IPS-11a (cell line): ENCODE measurements around the gene PAQR3.

Experiments used
- H3K4me3 ChIP-seq: one replicate; pipeline ENCODE4 v1.5.1; 2013; ENCODE audit warnings: low read depth, low read length, control low read depth

Gene PAQR3, protein sequence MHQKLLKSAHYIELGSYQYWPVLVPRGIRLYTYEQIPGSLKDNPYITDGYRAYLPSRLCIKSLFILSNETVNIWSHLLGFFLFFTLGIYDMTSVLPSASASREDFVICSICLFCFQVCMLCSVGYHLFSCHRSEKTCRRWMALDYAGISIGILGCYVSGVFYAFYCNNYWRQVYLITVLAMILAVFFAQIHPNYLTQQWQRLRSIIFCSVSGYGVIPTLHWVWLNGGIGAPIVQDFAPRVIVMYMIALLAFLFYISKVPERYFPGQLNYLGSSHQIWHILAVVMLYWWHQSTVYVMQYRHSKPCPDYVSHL

DNA sequence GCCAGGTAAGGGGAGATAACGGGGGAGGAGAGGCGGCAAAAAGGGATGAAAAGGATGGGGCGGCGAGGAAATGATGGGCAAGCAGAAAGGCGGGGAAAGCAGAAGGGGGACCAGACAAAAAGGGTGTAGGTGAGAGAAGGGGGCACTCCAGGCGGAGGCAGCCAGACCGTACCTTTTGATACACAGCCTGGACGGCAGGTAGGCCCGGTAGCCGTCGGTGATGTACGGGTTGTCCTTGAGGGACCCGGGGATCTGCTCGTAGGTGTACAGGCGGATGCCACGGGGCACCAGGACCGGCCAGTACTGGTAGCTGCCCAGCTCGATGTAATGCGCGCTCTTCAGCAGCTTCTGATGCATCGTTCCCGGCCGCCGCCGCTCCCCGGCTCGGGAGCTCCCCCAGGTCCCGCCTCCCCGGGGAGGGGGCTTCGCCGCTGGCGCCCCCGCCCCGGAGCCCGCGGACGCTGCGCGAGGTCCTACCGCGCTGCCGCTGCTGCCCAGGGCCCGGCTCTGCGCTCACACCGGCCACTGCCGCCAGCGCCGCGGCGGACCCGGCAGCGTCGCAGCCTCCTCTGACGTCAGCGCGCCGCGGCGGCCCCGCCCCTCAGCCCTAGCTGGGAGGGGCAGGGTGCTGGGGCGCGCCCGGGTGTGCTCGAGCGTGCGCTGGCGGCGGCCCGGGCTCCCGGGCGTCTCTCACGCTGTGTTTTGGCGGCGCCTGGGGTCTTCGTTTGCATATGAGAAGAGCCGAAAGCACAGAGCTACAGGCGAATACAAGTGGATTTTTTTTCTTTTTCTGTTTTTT lies at the start of gene PAQR3:
Gene PAQR3, minus strand, starts transcription at position 571 of the 799 bp plus-strand sequence. Its CDS starts 214 bp downstream, at position 357.
- H3K4me3 ChIP-seq, result peak within 1 kb of the TSS; percentile 94

DNA sequence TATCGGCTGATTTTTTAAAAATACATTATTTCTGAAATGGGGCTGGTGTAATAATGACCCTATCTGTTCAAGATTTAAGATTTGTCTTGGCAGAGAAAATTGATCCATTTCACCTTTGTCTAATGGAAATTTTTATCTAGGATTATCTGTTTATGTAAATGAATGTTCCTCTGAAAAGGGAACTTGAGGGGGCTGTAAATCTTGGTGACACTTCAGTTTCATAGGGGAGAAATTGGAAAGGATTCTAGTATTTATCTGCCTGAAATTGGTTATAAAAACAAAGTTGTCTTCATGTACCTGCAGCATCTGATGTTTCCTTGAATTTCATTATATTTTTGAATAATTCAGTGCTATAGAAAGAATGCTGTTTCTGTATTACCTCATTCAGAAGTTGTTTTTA lies 48.4 kb upstream of the PAQR3 start:
- H3K4me3 ChIP-seq, result no peak overlapping the region

DNA sequence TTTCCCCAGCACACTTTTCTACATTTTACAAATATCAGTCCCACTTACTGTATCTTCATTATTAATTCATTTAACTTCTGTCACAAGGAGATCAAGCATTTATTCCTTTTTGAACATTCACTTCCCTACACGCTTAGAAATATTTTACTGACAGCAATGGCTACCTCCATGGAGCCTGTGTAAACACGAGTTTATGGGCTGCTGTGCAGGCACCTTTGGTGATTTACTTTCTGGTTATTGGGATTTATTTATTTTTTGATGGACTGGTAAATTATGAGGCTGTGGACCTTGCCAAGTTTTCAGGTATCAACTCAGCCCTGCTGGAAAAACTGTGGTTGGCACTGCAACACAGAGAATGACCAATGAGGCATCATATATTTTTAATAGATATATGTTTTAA lies 45.4 kb upstream of the PAQR3 start:
- H3K4me3 ChIP-seq, result no peak overlapping the region

DNA sequence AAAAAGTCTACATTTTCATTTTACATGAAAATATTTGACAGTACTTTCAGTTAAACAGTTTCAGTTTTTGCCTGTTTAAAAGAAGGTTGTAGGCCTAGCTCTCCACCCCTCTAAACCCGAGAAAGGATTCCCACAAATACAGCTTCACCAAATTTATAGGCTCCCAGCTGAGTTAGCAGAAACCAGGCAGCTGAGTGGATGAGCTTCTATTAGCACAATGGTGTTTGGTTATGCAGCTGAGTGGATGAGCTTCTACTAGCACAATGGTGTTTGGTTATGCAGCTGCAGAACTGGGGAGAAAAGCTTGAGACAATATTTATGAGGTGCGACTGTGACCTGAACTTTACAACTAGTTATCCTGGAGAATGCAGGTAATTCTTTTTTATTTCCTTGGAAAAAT lies 36.6 kb upstream of the PAQR3 start:
- no peak overlapping the region for H3K4me3 ChIP-seq

DNA sequence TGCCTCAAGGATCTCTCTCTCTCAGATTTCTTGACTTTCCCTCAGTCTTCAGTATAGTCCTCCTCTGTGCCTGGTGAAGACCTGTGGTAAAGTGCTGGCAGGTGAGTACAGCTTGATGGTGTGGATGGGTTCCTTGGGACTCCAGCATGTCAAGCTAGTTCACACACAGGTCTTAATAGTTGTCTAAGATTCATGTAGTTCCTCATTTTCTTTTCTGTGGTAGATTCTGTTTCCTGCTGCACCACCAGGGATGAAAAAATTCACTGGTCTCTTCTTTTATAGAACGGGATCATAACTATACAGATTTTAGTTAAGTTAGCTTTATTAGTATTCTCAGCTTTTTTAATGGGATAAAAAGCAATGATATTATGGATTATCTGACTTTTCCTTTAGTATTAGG lies 32.5 kb upstream of the PAQR3 start:
- no peak overlapping the region for H3K4me3 ChIP-seq

DNA sequence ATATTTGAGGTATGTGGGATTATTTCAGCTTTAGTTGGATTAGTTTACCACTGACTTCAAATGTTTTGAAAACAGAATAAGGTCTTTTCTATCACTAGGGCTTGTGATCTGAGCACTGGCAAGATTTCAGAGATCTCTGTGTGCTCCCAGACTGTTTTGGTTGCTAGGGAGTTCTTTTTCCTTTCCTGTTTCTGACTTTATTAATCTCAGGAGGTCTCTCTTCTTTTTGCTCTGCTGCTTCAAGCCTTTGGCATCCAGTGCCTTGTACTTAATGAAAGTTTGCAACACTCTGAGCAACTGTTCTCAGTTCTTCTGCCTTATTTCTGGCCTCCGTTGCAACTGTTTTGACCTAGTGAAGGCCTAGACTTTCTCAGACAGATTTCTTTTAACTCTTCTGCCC lies 32.1 kb upstream of the PAQR3 start:
- no peak overlapping the region for H3K4me3 ChIP-seq

DNA sequence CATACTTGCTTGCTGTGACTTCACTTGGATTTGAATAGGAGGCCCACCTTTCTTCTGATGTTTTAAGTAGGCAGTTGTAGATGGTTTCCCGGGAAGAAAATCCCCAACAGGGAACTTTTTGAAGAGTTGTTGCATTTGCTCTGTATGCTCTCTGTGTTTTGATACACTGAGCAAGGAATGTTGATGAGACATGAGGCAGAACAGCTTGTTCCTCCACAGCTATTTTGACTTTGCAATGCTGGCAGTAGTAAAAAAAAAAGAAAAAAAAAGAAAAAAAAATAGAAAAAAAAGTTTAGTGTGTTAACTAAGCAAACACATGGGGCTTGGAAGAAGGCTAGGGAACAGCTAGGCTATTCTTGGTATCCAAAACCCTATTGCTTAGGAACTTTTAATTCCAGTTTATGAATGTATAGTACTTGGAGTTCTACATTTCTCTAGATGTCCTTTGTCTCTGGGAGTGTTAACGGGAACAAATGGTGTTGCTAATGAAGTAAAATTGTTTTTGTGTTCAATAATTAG lies 23.4 kb upstream of the PAQR3 start:
- H3K4me3 ChIP-seq, result no peak overlapping the region

DNA sequence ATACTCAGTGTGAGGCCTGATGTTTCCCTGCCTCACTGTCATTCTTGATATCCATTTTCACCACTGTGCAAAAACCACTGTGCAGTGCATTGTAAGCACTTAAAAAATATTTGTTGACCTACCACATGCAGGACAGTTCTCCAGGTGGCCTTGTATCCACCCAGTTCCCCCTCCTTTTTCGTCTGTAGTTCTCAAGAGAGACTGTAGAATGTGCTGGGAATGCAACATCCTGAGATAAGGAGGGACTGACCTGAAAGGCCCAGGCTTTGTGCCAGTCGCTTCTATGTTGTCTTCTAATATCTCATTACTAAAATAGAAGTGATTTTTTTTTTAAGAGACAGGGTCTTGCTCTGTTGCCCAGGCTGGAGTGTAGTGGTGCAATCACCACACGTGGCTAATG lies 21.7 kb upstream of the PAQR3 start:
- no peak overlapping the region for H3K4me3 ChIP-seq

DNA sequence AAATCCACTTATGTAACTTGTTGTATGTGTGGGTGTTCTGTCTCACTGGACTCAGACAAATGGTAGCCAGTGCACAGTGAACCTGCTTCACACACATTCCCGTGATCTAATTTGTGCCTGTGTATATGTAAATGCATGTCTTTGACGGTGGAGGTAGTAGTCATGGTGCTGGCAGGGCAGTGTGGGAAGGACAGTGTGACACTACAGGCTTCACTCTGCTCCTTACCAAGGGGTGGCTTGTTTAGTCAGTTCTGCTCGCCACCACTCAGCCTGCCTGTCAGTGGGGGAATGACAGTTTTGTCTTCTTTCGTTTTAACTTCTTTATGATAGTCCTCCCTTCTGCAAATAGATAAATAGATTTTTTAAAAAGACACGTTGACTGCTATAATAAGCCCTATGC lies 17.7 kb upstream of the PAQR3 start:
- H3K4me3 ChIP-seq, result no peak overlapping the region

DNA sequence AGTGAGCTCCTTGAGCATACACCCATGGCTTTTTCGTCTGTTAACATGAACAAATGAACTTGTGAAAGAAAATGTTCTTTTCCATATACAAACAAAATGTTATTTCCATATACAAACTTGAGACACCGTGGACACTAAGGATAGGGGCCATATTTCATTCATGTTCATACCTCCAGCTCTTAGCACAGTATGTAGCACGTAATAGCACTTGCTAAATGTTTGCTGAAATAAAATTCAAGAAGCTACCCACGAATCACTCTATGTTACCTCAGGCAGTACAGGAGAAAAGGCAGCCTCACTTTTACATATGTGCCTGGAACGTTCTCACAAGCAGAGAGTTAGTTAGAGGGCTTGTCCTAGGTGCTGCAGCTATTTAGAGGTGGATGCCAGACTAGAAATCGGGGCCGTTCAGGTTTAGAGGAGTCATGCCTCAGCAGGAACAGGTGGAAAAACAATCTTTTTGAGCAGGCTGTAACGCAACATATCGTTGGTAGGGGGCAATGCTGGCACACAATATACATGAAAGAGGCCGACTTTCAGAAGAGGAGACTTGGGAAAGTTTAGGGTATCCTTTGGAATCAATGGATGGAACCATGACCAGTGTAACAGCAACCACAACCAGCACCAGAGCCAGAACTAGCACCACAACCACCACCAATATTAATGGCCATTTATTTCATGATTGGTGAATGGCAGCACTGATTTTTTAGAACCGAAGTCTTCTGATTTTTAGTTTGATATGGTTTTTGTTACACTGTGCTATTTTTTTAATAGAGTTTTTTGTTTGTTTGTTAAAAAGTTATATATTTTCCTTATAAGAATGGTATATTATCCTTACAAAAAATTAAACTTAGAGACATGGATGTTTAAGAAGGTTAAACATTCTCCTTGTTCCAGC lies 14.8 kb upstream of the PAQR3 start:
- no peak overlapping the region for H3K4me3 ChIP-seq

DNA sequence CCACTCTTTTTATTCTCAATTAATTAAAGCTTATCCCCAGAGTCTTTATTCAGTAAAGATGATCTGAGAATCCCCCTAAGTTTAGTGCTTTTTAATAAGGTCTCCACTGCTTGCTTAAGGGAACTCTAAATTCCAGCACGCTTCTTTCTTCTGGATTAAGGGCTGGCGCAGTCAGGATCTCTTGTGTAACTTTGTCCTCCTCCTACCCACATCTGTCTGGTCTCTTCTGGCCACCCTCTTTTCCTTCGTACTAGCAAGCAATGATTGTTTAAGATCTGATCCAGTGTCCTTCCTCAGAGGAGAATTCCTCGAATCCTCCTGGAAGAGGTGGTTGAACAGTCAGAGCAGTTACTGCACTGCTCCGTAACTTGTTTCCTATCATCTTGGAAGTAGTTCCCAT lies 14.0 kb upstream of the PAQR3 start:
- no peak overlapping the region for H3K4me3 ChIP-seq

DNA sequence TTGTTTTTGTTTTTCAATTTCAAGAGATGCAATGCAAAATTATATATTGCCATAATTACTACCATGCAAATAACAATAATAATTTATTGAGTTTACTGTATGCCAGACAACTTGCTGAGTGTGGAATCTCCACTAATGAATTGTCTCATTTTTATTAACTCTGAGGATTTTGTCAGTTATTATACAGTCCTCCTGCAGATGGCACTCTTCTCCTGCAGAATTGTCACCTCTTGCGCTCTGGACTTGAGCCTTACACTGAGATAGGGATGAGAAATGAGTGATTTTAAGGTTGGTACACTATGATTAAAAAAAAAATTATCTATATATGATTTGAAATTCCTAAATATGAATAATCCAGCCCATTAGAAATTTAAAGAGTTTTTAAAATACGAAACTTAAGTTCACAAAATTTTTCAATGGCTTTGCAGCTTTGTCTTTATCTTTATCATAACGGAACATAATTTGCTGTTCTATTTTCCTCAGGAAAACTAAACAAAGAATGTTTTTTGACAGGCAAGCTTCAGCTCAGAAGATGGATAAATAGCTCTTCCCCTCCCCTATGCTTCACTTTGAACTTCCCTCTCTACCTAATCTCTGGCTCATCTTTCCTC lies 12.7 kb upstream of the PAQR3 start:
- H3K4me3 ChIP-seq, result no peak overlapping the region

DNA sequence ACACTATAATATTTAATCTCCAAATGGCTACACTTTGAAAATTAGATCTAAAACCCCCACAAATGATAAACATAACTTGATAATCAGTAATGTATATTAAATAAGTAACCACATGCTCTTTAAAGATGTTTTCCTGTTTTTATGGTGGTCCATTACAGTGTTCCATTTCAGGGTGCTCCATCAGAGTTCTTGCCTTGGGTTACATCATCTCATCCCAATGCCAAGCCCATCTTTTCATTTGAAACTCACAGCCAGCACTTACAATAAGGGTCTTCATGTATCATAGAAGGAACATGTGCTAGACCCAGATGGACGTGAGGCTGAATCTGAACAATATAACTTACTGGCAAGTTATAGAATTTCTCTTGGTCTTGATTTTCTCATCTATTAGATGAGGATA lies 10.5 kb upstream of the PAQR3 start:
- H3K4me3 ChIP-seq, result no peak overlapping the region

DNA sequence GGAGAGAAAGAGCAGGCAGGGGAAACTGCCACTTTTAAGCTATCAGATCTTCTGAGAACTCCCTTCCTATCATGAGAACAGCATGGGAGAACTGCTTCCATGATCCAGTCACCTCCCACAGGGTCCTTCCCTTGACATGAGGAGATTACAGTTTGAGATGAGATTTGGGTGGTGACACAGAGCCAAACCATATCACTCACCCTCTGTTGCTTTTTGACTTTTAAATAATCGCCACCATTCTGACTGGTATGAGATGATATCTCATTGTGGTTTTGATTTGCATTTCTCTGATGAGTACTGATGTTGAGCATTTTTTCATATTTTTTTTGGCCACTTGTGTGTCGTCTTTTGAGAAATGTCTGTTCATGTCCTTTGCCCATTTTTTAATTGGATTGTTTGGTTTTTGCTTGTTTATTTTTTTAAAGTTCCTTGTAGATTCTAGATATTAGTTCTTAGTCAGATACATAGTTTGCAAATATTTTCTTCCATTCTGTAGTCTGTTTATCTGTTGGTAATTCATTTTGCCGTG lies 6.5 kb upstream of the PAQR3 start:
- H3K4me3 ChIP-seq, result no peak overlapping the region

DNA sequence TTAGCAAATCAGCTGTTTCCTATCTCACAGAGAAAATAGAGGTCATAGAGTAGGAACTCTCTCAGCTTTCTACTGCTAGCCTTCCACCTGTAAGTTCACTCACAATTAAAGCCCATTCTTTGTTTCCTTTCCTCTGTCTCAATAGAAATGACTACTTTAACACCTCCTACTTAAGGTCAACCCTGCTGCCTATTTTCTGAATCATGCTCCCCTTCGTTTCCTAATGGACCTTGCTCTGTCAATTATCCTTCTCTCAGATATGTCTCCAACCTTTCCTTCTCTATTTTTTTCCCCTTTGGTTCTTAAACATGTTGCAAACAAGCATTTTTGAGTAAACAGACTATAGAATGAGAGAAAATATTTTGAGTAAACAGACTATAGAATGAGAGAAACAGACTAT lies 5.1 kb upstream of the PAQR3 start:
- H3K4me3 ChIP-seq, result no peak overlapping the region

DNA sequence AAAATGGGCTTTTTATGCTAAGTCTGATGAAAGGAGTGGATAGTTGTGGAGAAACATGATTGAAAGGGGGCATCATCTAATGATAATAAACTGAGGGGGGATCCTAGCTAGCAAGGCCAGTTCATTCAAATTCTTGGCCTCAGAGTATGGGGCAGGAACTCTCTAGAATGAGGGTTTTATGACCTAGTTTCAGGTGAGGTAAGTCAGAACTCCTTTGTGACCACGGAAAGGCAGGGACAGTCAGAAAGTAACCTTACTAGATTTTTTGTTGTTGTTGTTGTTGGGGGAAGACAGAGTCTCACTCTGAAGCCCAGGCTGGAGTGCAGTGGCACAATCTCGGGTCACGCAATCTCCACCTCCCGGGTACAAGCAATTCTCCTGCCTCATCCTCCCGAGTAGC lies 1.5 kb upstream of the PAQR3 start:
- no peak overlapping the region for H3K4me3 ChIP-seq

DNA sequence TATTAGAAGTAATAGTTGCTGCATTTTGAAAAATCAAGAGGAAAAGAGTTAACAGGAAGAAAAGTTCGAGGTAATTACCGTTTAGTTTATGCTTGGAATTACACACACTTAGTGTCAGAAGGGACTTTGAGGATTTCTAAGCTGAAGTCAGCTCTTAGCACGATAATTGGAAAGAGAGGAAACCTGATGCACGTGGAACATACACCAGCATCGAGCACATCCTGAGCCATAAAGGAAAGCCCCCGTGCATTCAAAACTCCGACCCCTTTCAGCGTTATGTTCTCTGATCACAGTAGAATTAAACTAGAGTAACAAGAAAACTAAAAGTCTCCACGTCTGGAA lies 400 bp upstream of the PAQR3 start:
- H3K4me3 ChIP-seq, result peak overlapping the region; percentile 54

DNA sequence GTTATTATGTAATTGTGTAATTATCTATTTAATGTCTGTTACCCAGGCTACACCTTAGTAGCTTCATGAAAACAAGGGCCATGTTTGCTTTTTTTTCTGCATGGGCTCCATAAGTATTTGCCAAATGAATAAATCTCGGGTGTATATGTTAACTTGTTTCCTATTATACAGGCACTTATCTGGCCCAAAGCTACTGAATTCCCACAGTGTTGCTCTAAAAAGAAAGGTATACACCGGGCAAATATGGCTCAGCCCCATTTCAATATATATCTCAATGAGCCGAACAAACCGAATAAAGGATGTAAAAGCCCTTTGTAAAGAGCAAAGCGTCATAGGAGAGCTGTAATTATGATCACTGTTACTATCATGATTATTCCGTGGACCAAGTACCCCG lies 767 bp downstream of the PAQR3 start:
- peak overlapping the region; percentile 94 for H3K4me3 ChIP-seq

DNA sequence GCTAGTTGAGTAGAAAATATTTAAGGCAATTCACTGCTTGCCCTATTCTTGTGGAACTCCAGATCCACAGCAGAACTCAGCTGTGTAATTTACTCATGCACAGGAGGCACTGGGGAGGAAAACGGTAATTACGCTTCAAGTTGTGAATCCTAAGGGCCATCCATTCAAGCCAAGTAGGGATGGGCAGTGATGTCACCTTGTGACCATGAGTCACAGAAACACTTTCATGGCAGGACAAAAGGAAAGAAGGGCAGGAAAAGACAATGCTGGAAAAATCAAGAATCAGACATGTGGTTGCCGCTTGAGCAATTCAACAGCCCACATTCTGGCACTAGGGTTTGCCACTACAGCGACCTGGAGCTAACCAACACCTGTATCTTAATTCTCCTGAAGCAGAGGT lies 1.4 kb downstream of the PAQR3 start:
- H3K4me3 ChIP-seq, result no peak overlapping the region

DNA sequence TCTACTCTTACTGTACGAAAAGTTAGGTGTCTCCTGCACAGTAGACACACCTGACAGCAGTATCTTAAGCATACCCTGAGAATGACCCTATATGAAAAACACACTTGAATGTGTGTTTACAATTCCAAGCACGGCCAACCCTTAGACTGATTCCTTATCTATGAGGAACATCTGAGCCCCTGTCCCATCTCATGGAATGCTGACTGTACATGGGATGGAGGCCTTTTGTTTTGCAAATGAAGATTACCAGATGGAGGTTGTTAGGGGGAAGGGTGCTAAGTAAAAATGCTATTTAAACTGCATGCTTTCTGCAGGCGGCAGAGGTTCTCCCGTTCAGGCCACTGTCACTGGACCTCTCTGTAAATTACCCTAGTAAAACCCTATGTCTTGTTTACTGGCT lies 2.2 kb downstream of the PAQR3 start:
- H3K4me3 ChIP-seq, result no peak overlapping the region
